OCI-LY7 (cell line): ENCODE results near the gene CPLX3. TPM values are rescaled to one million over a fixed set of nuclear protein-coding genes. Genes with fewer than 3 reads are reported as not detected.

Experiments
- BruUV-seq: library from RNA; stranded (reverse); fragments of 400-500 nt; replicated peaks from 2 replicates; lab custom pipeline; 2021; lab: Mats Ljungman, UMichigan
- CTCF ChIA-PET: fragments of 300-600 bp; sonication (Branson Sonifier 250); formaldehyde crosslinking; loops from one replicate; lab custom pipeline; 2022; ENCODE audit warnings: antibody characterized with exemption; ENCODE audit not compliant: unreplicated experiment; lab: Charles Lee
- POLR2A ChIA-PET: fragments of 300-600 bp; sonication (Branson Sonifier 250); formaldehyde crosslinking; loops from one replicate; lab custom pipeline; 2022; ENCODE audit warnings: antibody characterized with exemption; lab: Charles Lee
- DNase-seq: peaks from one replicate; pipeline ENCODE4 v3.0.0-alpha.2; 2015; ENCODE audit warnings: low spot score
- H2AFZ ChIP-seq: fragments of 200-600 bp; sonication (generic), shearing (Covaris generic); 2 replicates; pipeline ENCODE4 v1.6.1; 2014; ENCODE audit warnings: mild to moderate bottlenecking, antibody characterized with exemption, low read length, moderate library complexity
- H3K27ac ChIP-seq: fragments of 200-600 bp; sonication (generic); 2 replicates; pipeline ENCODE4 v1.5.1; 2014; ENCODE audit warnings: mixed run types, low read depth, mild to moderate bottlenecking, moderate library complexity, low read length, inconsistent platforms; ENCODE audit not compliant: poor library complexity, severe bottlenecking
- H3K36me3 ChIP-seq: fragments of 200-600 bp; sonication (generic); 2 replicates; pipeline ENCODE4 v1.6.1; 2014; ENCODE audit warnings: mild to moderate bottlenecking, antibody characterized with exemption, low read length, moderate library complexity, mixed read lengths; ENCODE audit not compliant: insufficient read depth
- H3K4me1 ChIP-seq: fragments of 200-600 bp; sonication (generic); 2 replicates; pipeline ENCODE4 v1.5.1; 2014; ENCODE audit warnings: mild to moderate bottlenecking, low read length; ENCODE audit not compliant: insufficient read depth, poor library complexity, severe bottlenecking
- H3K4me2 ChIP-seq: fragments of 200-600 bp; sonication (generic); 2 replicates; pipeline ENCODE4 v1.6.1; 2014; ENCODE audit warnings: mild to moderate bottlenecking, low read length
- H3K4me3 ChIP-seq: fragments of 200-600 bp; sonication (generic); 2 replicates; pipeline ENCODE4 v1.5.1; 2014; ENCODE audit warnings: mild to moderate bottlenecking, low read depth, low read length; ENCODE audit not compliant: poor library complexity, severe bottlenecking
- H3K79me2 ChIP-seq: fragments of 200-600 bp; sonication (generic); 2 replicates; pipeline ENCODE4 v1.6.1; 2016; ENCODE audit warnings: low read depth, mild to moderate bottlenecking, low read length, moderate library complexity, mixed read lengths; ENCODE audit not compliant: insufficient read depth
- H3K9me2 ChIP-seq: fragments of 200-600 bp; sonication (generic); 2 replicates; pipeline ENCODE4 v1.6.1; 2016; ENCODE audit warnings: mild to moderate bottlenecking, low read length, mixed read lengths; ENCODE audit not compliant: insufficient read depth
- H3K9me3 ChIP-seq: fragments of 200-600 bp; sonication (generic); 2 replicates; pipeline ENCODE4 v1.6.1; 2014; ENCODE audit warnings: mild to moderate bottlenecking, mixed run types, low read length, mixed read lengths
- H4K20me1 ChIP-seq: fragments of 200-600 bp; sonication (generic); 2 replicates; pipeline ENCODE4 v1.6.1; 2014; ENCODE audit warnings: mild to moderate bottlenecking, antibody characterized with exemption, low read length, moderate library complexity, mixed read lengths; ENCODE audit not compliant: insufficient read depth
- EZH2phosphoT487 ChIP-seq: fragments of 200-600 bp; sonication (generic); IDR thresholded peaks from 2 replicates; pipeline ENCODE4 v1.6.1; 2018; ENCODE audit warnings: low read depth, borderline replicate concordance, mild to moderate bottlenecking, mixed run types, antibody characterized with exemption, low read length, moderate library complexity, mixed read lengths
- intact Hi-C: fragments of 100-400 bp; cut with micrococcal nuclease; formaldehyde crosslinking; loops from one replicate; pipeline ENCODE4 v1.10.0; 2022; ENCODE audit not compliant: unreplicated experiment
- total RNA-seq, 2 experiments: library from RNA; depleted of rRNA in 1 of 2; stranded (reverse); fragments of >200 nt in 1 of 2; shearing (Covaris generic) in 1 of 2; gene quantifications; 2 replicates each; pipeline ENCODE4 v1.2.3, GENCODE V29; 2014 to 2022
- TF ChIP-seq, protein P1 (sequence below): fragments of 200-600 bp; sonication (generic); conservative IDR thresholded peaks from 2 replicates; pipeline ENCODE4 v1.5.1; 2014; ENCODE audit warnings: mild to moderate bottlenecking, antibody characterized with exemption, low read length, moderate library complexity, mixed read lengths

CPLX3 gene
- total RNA-seq, 2 experiments from 2014 or later: 0.35 to 1.5 TPM

DNA sequence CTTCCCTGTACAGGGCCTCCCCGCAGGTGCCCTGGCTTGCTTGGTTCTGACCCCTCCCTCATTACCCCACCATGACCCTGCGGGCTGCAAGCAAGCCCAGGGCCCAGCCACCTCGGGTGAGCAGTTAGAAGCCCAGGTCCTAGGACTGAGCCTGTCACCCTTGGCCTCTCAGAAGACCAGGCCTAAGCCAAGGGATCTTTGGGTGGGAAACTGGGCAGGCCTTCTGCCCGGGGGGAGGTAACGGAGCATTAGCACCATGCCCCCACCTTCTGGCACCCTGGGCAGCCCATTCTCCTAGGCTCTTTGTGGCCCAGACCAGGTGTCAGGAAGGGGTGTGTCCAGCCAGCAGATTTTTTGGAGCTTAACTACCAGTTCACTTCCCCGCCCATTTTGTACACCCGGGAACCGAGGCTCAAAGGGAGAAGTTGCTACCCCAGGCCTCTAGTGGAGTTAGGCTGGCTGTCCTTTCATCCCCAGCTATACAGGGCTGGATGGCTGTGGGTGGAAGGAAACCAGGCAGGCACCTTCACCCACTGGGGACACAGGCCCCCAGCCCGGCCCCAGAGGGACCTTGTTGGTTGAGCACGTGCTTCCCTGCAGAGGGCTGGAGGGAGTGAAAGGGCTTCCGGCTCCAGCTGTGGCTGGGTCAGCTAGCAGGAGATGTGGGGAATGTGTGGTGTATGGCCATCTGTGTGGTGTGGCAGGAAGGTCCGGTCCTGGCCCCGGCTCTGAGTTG is 43.2 kb upstream of the CPLX3 start:
- Histone ChIP-seq H3K4me1 (peaks cover 72% of the 10 kb centered on the region), H3K36me3 (peaks cover 40% of the 10 kb centered on the region), H4K20me1 (peaks cover 2% of the 10 kb centered on the region; the same call in 1 of the 2 replicates), H3K79me2 (peaks cover 72% of the 10 kb centered on the region), H3K4me2 (peak overlapping the region; percentile 92), H3K9me2 (no peaks in the 10 kb centered on the region), H3K27ac (peak overlapping the region; percentile 99), H3K4me3 (peak overlapping the region; percentile 97), H2AFZ (no peak overlapping the region), H3K9me3 (no peaks in the 10 kb centered on the region)
- intact Hi-C loops: loop anchor here (5.0 kb wide), 1 partner anchor 419 kb away; the partner anchor contains the start of gene C15orf39
- POLR2A ChIA-PET: interaction anchor here (0.7 to 11.8 kb wide), 5 partner anchors 7 to 225 kb away, joined by 3 to 221 read pairs (median 8); partner anchors contain the start of gene CSK
- CTCF ChIA-PET: interaction anchor here (1.1 to 1.3 kb wide), 3 partner anchors 10 to 16 kb away, joined by 3 to 8 read pairs (median 5); no protein-coding TSS in a partner anchor
- DNase-seq: peak; percentile 83
- no peak for TF ChIP-seq EZH2phosphoT487
- TF ChIP-seq, protein P1, sequence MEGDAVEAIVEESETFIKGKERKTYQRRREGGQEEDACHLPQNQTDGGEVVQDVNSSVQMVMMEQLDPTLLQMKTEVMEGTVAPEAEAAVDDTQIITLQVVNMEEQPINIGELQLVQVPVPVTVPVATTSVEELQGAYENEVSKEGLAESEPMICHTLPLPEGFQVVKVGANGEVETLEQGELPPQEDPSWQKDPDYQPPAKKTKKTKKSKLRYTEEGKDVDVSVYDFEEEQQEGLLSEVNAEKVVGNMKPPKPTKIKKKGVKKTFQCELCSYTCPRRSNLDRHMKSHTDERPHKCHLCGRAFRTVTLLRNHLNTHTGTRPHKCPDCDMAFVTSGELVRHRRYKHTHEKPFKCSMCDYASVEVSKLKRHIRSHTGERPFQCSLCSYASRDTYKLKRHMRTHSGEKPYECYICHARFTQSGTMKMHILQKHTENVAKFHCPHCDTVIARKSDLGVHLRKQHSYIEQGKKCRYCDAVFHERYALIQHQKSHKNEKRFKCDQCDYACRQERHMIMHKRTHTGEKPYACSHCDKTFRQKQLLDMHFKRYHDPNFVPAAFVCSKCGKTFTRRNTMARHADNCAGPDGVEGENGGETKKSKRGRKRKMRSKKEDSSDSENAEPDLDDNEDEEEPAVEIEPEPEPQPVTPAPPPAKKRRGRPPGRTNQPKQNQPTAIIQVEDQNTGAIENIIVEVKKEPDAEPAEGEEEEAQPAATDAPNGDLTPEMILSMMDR: no peak
- BruUV-seq: no TSS peak

DNA sequence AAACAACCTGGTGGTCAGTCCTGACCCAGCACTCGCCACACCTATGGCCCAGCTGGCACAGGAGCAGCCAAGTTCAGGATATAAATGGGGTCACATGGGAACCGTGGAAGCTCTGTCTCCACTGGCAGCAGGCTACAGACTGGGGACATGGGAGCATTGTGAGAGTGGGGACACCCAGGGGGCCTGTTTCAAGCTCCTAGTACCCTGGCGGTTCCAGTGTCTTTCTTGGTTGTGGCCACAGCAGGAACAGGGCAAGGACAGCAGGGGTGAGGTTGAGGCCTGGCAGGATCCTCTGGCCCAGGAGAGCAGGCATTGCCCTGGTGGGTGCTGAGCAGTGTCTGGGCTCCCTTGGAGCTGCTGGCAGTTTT is 42.6 kb upstream of the CPLX3 start:
- intact Hi-C loops: loop anchor here (5.0 kb wide), 1 partner anchor 419 kb away; the partner anchor contains the start of gene C15orf39
- BruUV-seq: no TSS peak

More for the DNA sequence above, 42.6 kb upstream of the CPLX3 start:
- H2AFZ ChIP-seq: no peak overlapping the region
- H3K4me3 ChIP-seq: peak overlapping the region; percentile 97
- no peaks in the 10 kb centered on the region for H3K9me3 ChIP-seq
- no peak for DNase-seq
- CTCF ChIA-PET: interaction anchor here (1.1 to 1.9 kb wide), 5 partner anchors 9 to 16 kb away, joined by 3 to 10 read pairs (median 8); no protein-coding TSS in a partner anchor
- no peak for TF ChIP-seq EZH2phosphoT487
- TF ChIP-seq, protein P1: no peak
- H3K9me2 ChIP-seq: no peaks in the 10 kb centered on the region
- peaks cover 5% of the 10 kb centered on the region; the same call in 1 of the 2 replicates for H4K20me1 ChIP-seq
- H3K27ac ChIP-seq: peak overlapping the region; percentile 99
- H3K4me2 ChIP-seq: peak overlapping the region; percentile 92
- POLR2A ChIA-PET: interaction anchor here (0.7 to 11.8 kb wide), 5 partner anchors 7 to 225 kb away, joined by 3 to 221 read pairs (median 8); partner anchors contain the start of gene CSK
- peaks cover 44% of the 10 kb centered on the region for H3K36me3 ChIP-seq
- H3K4me1 ChIP-seq: peaks cover 72% of the 10 kb centered on the region
- peaks cover 78% of the 10 kb centered on the region for H3K79me2 ChIP-seq
